Loucy (cell line): Measurements from ENCODE around the gene GLIPR1.

Source experiments
- CTCF ChIP-seq: fragments of 200-600 bp; sonication (generic); conservative IDR thresholded peaks from 2 replicates; pipeline ENCODE4 v1.5.1; 2014; ENCODE audit warnings: mild to moderate bottlenecking, antibody characterized with exemption, low read length
- EZH2phosphoT487 ChIP-seq: fragments of 200-600 bp; IDR thresholded peaks from 2 replicates; pipeline ENCODE4 v1.6.1; 2018; ENCODE audit warnings: antibody characterized with exemption, mild to moderate bottlenecking, moderate library complexity, borderline replicate concordance

- no peak for TF ChIP-seq CTCF
- no peak for TF ChIP-seq EZH2phosphoT487
Measured at GRCh38 chr12:75439930-75440329, 40.6 kb upstream of the GLIPR1 start.
